HG03460 (cell line): Measurements from ENCODE around the gene EVC2.

Experiments
- ATAC-seq: cut with Tn5 transposase; IDR thresholded peaks from one replicate; pipeline ENCODE4 v1.9.1; 2021; ENCODE audit not compliant: unreplicated experiment

Gene EVC2, protein sequence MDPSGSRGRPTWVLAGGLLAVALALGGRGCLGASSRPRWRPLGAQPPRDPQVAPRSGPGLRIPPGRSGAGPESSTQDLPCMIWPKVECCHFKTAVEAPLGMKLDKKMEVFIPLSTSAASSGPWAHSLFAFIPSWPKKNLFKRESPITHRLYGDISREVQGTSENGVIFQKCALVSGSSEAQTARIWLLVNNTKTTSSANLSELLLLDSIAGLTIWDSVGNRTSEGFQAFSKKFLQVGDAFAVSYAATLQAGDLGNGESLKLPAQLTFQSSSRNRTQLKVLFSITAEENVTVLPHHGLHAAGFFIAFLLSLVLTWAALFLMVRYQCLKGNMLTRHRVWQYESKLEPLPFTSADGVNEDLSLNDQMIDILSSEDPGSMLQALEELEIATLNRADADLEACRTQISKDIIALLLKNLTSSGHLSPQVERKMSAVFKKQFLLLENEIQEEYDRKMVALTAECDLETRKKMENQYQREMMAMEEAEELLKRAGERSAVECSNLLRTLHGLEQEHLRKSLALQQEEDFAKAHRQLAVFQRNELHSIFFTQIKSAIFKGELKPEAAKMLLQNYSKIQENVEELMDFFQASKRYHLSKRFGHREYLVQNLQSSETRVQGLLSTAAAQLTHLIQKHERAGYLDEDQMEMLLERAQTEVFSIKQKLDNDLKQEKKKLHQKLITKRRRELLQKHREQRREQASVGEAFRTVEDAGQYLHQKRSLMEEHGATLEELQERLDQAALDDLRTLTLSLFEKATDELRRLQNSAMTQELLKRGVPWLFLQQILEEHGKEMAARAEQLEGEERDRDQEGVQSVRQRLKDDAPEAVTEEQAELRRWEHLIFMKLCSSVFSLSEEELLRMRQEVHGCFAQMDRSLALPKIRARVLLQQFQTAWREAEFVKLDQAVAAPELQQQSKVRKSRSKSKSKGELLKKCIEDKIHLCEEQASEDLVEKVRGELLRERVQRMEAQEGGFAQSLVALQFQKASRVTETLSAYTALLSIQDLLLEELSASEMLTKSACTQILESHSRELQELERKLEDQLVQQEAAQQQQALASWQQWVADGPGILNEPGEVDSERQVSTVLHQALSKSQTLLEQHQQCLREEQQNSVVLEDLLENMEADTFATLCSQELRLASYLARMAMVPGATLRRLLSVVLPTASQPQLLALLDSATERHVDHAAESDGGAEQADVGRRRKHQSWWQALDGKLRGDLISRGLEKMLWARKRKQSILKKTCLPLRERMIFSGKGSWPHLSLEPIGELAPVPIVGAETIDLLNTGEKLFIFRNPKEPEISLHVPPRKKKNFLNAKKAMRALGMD

GRCh38 chr4:5708449-5709206, at the start of gene EVC2:
Gene EVC2 (minus strand): TSS chr4:5708559. CDS start chr4:5708513, 46 bp downstream.
- no peak for ATAC-seq

DNA sequence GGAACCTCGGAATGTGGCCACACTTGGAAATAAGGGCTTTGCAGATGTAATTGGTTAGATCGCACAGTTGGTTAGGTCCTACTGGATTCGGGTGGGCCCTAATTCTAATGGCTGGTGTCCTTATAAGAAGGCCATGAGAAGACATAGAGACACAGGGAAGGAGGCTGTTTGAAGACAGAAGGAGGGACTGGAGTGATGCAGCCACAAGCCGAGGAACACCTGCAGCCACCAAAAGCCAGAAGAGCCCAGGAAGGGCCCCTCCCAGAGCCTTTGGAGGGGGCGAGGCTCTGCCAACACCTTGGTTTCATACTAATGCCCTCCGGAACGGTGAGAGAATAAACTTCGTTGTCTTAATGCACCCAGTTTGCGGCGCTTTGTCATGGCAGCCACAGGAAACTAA, 49.6 kb upstream of the EVC2 start:
- no peak for ATAC-seq

DNA sequence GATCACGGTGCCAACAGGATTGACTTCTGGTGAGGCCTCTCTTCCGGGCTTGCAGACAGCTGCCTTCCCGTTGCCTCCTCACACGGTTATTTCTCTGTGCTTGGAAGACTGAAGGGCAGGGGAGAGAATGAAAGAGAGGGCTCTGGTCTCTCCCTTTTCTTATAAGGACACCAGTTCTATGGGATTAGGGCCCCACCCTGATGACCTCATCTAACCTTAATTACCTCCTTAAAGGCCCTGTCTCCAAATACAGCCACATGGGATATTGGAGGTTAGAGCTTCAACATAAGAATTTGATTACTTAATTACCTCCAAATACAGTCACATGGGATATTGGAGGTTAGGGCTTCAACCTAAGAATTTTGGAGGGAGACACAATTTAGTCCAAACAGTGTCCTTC, 49.2 kb upstream of the EVC2 start:
- no peak for ATAC-seq

- no peak for ATAC-seq
These were observed 48.7 kb upstream of the EVC2 start for GRCh38 chr4:5757091-5757490.

- ATAC-seq = no peak
These were observed 47.9 kb upstream of the EVC2 start for GRCh38 chr4:5756271-5756670.

GRCh38 chr4:5755679-5756078, 47.3 kb upstream of the EVC2 start:
- ATAC-seq = no peak

- no peak for ATAC-seq
These were observed 46.8 kb upstream of the EVC2 start for GRCh38 chr4:5755161-5755560.

DNA sequence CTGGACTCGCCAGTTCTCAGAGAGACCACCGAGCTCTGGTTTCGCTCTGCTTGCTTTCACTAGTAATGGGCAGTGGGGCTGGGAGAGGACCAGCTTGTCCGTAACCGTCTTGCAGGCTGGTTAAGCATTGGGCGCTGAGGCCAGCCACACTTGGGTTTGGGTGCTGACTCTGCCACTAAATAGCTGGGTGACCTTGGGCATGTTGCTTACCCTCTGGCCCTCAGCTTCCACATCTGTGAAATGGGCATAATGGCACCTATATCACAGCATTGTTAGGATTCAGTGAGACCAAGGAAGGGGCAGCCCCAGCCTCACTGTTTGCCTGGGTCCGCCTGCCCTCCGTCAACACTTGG, 46.1 kb upstream of the EVC2 start:
- no peak for ATAC-seq

DNA sequence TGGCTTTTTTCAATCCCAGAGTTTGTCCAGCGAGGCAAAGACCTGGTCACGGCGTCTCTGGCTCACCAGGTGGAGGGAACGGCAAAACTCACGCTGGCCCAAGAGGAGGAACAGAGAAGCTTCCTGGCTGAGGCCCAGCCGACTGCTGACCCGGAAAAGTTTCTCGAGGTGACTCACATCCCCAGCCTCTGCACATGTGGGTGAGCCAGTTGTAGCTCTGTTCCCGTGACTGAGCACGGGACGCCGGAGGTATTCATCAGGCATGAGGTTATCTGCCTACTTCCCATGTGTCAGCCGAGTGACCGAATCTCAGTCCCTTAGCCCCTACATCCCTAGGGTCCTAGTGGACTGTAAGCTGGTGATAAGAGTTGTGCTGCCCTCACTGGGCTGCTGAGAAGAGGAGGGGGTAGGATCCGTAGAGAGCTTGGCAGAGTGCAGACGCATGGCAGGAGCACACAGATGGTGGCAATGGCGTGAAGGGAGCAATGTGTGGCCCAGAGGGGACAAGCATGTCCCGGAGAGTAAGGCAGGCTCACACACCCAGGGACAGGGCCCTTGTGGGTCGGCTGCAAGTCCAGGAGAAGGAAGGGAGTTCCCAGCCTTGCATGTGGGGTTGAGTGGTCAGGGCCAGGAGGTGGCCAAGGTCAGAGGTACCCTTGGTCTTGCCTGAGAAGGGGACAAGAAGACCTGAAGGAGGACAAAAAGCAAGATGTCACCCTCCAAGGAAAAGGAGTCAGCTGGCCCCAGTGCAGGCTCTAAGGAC, 45.6 kb upstream of the EVC2 start:
- no peak for ATAC-seq

DNA sequence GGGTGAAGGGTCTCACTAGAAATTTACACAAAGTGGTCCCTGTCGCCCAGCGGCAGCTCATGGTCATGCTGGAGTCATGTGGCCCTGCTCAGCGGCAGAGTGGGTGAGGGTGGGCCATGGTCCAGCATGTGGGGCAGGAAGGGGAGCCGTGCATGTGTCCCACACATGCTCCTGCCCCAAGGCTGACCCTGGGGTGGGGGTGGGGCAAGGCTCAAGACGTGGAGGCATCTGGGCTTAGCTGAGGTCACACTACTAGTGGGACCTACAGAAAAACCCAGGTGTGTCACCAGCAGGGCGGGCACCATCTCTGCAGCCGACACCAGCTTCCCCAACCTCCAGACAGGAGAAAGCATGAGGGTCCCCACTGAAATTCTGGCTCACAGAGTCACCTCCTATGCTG, 45.0 kb upstream of the EVC2 start:
- no peak for ATAC-seq

DNA sequence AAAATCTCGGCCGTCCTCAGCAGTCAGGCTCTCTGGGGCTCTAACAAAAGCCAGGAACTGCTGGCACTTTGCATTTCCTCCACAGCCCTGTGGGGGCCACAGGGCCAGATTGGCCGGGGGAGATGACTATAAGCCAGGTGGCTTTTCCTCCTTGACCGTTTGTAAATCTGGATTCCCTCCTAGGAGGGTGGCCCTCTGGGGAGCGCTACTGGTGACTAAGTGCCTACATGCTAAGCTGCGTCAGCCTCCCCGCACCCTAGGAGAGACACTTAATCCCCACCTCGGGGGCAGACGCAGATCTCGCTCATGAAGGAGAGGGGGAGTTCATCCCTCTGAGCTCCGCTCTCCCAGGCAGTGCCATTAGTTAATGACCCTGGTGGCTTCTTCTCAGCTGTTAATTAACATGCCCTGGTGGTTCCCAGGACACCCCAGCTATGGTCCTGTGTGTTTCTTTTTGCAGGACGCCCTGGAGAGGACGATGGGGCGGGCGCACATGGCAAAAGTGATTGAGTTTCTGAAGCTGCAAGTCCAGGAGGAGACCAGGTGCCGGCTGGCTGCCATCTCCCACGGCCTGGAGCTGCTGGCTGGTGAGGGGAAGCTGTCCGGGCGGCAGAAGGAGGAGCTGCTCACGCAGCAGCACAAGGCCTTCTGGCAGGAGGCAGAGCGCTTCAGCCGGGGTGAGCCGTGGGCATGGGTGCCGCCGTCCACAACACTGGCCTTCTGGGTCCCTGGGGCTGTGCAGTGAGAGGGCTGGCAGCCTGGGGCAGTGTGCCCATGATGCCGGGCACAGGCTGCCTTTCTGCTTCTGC, 44.2 kb upstream of the EVC2 start:
- no peak for ATAC-seq

DNA sequence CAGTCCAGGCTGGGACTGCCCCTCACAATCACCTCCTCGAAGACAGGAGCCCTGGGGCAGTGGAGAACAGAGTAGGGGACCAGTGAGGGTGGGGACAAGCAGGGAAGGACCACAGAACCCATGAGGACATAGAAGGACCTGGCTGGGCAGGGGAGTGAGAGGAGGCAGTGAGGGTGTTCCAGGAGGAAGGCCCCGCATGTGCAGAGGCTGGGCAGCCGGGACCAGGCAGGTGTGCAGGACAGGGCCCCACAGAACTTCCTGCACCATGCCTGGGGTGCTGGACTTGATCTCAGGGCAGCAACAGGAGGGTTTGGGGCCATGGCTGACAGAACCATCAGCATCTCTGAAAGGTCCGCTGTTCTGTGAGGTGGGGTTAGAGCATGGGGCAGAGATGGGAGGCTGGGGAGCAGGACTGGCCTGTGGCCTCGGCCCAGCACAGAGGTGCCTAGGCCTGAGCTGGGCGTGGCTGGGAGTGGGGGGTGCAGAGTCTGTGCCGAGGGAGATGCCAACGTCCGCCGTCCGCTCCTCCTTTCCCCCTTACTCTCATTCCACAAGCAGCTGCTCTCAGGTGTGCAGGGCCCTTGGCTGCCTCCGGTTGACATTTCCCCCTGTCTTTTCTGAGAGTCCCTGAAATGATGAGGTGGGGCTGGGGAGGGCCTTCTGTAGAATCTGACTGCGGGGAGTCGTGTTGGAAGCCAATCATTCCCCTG, 43.5 kb upstream of the EVC2 start:
- ATAC-seq = no peak

GRCh38 chr4:5750946-5751665, 42.7 kb upstream of the EVC2 start:
- ATAC-seq = no peak

GRCh38 chr4:5750052-5750945, 41.9 kb upstream of the EVC2 start:
- no peak for ATAC-seq

DNA sequence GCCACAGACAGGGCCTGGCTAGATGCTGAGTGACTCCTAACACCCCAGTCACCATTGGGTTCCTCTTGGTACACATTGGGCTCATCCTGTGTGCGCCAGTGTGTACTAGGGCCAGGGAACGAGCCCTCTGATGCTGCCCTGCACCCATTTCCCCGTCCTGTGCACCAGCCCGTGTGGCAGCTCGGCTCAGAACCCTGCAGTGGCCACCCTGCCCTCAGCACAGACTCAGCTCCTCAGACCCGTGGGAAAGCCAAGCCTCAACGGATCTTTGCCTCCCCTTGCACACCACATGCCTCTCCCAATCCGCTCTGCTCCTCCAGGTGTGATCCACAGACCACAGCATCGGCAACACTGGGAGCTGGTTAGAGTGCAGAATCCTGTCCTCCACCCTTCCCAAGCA, 41.2 kb upstream of the EVC2 start:
- no peak for ATAC-seq

DNA sequence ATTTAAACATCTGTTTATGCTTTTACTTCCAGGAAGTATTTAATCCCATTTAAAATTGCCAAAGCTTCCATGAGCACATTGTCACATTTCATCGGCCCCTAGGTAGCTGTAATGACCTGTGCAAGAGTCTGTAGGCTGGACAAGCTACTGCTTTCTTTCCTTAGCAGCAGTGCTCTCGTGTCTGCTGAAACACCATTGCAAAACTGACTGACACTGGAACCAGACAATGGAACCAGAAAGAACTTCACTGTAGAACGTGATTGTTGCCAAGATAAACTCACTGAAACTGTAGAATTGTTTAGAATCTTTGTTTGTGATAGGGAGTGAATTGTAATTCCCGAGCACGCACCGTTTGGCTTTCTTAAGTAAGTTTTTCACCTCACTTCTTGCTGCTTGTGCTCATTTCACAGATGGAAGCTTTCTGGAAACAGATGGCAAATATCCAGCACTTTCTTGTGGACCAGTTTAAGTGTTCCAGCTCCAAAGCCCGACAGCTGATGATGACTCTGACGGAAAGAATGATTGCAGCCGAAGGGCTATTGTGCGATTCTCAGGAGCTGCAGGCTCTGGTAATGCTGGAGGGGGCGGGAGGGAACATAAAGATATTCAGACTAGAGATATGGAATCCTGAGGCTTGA, 39.5 kb upstream of the EVC2 start:
- ATAC-seq = no peak
